GM19193 (cell line): ENCODE data around the gene RNF115.

Source experiments
- POLR2A ChIP-seq: IDR thresholded peaks from 4 replicates; pipeline ENCODE4 v1.6.1; 2011; ENCODE audit not compliant: insufficient read depth, insufficient read length; ENCODE audit errors: extremely low read depth

RNF115 gene

DNA sequence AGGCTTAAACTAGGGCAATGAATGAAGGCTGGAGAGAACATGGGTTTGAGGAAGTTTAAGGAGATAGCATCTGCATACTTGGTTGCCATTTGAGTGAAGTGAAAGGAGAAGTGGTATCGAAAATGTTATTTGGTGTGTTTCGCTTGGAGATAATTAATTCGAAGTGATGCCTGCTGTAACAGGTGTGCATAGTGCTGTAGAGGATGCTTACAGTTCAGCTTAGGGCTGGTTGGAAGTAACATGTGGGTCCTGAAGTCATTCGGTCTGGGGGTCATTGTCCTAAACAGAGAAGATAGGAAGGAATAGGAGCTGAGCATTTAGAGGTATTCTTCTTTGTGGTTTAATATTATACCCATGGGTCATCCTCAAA, 21.2 kb upstream of the RNF115 start:
- no peak for TF ChIP-seq POLR2A

DNA sequence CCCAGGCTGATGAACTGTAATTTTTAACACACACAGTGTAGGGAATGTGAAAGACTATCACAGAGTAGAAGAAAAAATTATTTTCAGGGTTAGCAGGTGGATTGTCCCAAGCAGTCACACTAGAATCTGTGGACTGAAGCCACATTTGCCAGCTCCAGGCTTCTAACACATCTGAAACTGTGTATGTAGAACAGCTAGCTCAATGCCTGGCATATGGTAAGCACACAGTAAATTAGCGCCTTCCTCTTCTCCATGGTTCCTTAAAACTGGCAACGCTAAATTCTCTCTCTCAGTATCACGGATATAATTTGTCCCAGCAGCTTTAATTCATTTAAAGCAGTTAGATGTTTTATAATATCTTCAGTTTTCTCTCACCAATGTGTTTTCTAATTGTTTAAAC, 19.1 kb upstream of the RNF115 start:
- TF ChIP-seq POLR2A, result no peak

DNA sequence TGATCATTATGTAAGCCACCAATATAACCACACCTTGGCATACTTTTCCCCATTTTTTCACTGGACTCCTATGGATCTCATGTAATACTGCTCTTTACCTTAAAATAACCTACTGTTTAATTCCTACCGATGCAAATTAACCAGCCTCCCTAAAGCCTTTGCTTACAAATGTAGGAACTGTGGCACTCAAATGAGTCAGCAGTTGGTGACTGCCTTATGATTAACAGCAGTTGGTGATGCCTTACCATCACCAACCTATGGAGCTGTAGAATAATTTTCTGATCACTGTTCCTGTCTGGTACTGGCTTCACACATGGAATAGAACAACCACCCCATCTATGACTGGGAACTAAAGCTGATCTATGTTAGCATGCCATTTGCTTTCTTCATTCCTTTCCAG, 13.8 kb upstream of the RNF115 start:
- TF ChIP-seq POLR2A, result no peak

DNA sequence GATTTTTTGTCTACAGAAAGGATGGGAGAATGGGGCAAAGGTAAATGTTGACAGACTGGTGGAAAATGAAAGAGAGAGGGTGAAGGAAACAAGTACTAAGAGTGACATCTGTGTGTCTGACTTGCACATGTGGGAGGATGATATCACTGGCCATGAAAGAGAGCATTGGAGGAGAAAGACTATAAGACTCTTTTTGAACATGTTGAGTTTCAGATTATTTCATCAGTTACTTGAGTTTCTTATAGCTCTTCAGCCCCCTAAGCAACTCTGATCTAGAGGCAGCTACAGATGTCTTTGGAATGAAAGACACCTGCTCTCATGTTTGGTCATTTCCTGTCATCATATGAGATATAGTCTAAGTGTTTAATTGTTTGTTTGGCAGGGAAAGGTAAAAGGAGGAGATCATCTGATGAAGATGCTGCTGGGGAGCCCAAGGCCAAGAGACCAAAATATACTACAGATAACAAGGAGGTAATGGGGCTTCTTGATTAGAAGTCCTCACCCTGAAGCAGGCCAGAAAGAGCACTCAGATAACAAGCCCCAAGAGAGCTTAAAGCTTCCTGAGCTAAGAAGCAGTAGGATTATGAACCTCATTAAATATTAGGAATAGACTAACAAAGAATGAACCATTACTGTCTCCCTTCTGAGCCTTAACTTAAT, 4.6 kb upstream of the RNF115 start:
- no peak for TF ChIP-seq POLR2A

GRCh38 chr1:145827966-145828365, 4.1 kb upstream of the RNF115 start:
- no peak for TF ChIP-seq POLR2A

DNA sequence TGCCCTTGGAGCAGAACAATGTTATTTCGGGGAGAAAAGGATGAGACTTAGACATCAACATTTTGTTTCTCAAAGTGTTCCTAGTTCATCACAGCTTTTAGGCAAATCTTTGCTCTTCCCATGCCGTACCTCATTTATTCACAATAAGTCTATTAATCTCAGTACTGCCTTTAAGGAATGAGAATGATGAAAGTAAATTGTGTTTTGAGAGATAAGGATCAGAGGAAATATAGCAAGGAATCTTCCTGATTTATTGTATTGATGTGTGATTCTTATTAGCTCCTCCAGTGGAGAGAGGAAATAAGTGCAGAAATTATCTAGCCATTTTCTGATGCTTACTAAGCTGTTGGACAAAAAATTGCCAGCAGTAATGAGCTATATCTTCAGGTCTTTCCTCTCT, 2.1 kb upstream of the RNF115 start:
- no peak for TF ChIP-seq POLR2A

- no peak for TF ChIP-seq POLR2A
These were observed 576 bp upstream of the RNF115 start for GRCh38 chr1:145824499-145824842.

DNA sequence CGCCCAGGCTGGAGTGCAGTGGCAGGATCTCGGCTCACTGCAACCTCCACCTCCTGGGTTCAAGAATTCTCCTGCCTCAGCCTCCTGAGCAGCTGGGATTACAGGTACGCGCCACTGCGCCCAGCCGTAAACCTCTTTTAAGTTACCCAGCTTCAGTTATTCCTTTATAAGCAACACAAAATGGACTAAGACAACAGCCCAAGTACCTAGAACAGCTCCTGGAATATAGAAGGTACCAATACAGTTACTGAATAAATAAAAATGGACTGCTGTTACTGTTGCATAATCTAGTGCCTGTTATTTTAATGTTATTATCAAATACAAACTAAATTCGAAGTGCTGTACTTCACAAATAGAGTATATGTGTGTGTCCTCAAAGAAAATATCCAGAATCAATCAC, 17.1 kb downstream of the RNF115 start:
- TF ChIP-seq POLR2A, result no peak

GRCh38 chr1:145806408-145806807, 17.5 kb downstream of the RNF115 start:
- no peak for TF ChIP-seq POLR2A

GRCh38 chr1:145805057-145805456, 18.8 kb downstream of the RNF115 start:
- no peak for TF ChIP-seq POLR2A

DNA sequence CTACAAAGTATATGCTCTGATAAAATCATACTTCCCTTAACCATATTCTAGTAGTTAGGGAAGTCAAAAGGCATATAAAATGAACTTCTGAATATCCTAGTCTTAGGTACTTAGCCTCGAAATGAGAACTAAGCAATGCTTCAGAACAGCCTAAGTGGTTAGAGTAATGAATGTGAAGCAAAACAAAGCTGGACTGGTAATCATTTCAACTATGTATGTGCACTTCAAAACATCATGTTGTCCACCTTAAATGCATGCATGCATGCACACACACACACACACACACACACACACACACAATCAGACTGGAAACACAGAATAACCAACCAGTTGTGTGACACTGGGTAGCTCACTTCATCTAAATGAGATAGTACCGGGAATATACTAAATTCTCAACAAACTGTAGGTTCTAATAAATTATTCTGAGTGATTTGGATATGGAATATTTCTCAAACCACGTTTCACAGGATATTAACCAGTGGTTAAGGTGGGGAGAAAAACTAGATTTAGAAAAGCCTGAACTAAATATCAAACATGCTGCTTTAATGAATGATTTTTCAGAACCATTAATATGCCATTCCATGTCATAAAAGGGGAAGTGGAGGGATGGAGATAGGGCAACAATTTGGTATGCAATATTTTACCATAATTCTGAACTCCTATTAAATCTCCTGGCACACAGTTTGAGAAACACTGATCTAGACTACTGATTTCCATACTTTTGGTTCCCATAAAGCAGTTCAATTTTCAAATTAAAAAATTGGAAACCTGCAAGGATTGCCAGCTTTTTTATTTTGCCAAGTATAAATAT, 19.5 kb downstream of the RNF115 start:
- no peak for TF ChIP-seq POLR2A

GRCh38 chr1:145799806-145800205, 24.1 kb downstream of the RNF115 start:
- no peak for TF ChIP-seq POLR2A

GRCh38 chr1:145796753-145797152, 27.1 kb downstream of the RNF115 start:
- TF ChIP-seq POLR2A, result no peak

GRCh38 chr1:145795257-145795881, 28.5 kb downstream of the RNF115 start:
- no peak for TF ChIP-seq POLR2A

DNA sequence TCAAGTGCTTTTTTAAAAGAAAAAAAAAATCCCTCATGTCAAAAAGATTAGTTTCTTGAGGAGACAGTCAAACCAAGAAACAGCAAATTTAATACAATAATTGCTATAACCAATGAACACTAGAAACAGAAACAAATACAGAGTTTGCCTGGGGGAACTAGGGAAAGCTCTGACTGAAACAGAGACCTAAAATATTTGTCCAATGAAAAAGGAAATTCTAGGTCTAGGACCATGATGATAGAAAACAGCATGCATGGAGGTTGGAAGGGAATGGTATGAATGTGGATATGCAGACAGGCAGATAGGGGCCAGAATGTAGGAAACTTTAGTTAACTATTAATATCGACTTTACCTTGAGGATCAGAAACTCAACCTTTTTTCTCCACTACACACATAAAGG, 31.4 kb downstream of the RNF115 start:
- no peak for TF ChIP-seq POLR2A

- TF ChIP-seq POLR2A, result no peak
These were observed 35.3 kb downstream of the RNF115 start for GRCh38 chr1:145788580-145788979.
